GM23338 (cell line): Measurements from ENCODE around the gene CAMK1.

Experiments
- CTCF ChIP-seq, 2 experiments: fragments of 200-600 bp in 1 of 2; sonication (generic) in 1 of 2; conservative IDR thresholded peaks; 2 replicates each; pipeline versions ENCODE4 v1.5.1 to v1.6.1; 2016 to 2017; ENCODE audit warnings: antibody characterized with exemption in 2 of 2, low read depth in 2 of 2, mild to moderate bottlenecking in 2 of 2, moderate library complexity in 1 of 2
- POLR2AphosphoS5 ChIP-seq: IDR thresholded peaks from 2 replicates; pipeline ENCODE4 v1.6.1; 2016; ENCODE audit warnings: antibody characterized with exemption, low read depth
- TF ChIP-seq, protein P1 (sequence below): IDR thresholded peaks from 2 replicates; pipeline ENCODE4 v1.6.1; 2016; ENCODE audit warnings: antibody characterized with exemption

DNA sequence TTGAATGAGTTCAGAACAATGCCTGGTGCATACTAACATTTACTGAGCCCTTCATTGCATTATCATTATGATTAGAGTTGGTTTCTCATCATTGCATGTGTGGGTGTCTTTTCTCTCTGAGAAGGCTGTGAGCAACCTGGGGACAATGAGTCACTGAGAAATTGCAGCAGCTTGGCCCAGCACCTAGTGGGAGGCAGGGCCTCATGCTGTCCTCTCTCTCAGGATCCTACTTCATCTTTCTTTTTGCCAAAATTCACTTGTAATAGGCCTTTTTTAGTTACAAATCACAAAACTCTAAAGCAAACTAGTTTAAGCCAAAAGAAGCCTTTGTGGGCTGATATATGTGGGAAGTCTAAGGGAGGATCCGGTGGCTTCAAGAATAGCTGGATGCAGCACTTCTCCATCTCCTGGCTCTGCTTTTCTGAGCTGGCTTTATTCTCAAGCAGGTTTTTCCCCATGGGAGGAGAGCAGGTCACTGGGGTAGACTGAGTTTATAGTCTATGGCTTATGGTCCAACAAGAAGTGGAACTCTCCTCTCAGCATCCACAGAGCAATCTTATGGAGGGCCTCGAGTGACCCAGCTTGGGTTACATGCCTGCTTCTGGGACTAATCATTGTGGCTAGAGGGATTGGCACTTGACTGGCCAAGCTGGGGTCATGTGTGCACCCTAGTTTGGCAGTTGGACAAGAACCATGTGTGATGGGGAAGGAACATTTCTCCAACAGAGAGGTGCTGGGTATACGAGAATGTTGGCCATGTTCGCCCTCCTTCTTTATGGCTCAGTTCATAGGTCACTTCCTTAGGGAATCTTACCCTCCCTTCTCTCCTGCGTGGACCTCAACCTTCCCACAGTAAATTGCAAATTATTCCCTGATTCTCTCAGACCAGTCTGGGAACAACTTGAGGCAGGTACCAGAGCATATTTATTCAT is 8.7 kb upstream of the CAMK1 start:
- TF ChIP-seq CTCF (conservative IDR thresholded peaks at IDR 0.05; ENCODE audit: low read depth in 2 of 2) = no peak
- TF ChIP-seq, protein P1, sequence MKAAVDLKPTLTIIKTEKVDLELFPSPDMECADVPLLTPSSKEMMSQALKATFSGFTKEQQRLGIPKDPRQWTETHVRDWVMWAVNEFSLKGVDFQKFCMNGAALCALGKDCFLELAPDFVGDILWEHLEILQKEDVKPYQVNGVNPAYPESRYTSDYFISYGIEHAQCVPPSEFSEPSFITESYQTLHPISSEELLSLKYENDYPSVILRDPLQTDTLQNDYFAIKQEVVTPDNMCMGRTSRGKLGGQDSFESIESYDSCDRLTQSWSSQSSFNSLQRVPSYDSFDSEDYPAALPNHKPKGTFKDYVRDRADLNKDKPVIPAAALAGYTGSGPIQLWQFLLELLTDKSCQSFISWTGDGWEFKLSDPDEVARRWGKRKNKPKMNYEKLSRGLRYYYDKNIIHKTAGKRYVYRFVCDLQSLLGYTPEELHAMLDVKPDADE = no peak
- TF ChIP-seq POLR2AphosphoS5 = no peak
